Transverse colon (tissue), 3 donors: Measurements from ENCODE around the gene PPP6R1.

Experiments
- CTCF ChIP-seq, 5 experiments: fragments of 200-600 bp in 3 of 5; fragments of 450-650 bp in 2 of 5; sonication (generic) in 3 of 5; IDR thresholded peaks; 1 replicate in 2 of 5; 2 replicates in 3 of 5; pipeline ENCODE4 v1.5.1; 2016 to 2017; ENCODE audit warnings: antibody characterized with exemption in 5 of 5, inconsistent platforms in 3 of 5, mild to moderate bottlenecking in 2 of 5, moderate library complexity in 1 of 5
- POLR2A ChIP-seq: fragments of 450-650 bp; IDR thresholded peaks from one replicate; pipeline ENCODE4 v1.6.1; 2016; ENCODE audit warnings: antibody characterized with exemption, mild to moderate bottlenecking, moderate library complexity

- TF ChIP-seq CTCF (IDR thresholded peaks at IDR 0.05) (no peak), POLR2A (no peak)
These were observed 29.6 kb downstream of the PPP6R1 start for GRCh38 chr19:55229145-55229788.
